CD4-positive, alpha-beta T cell (primary cell): ENCODE results near the gene ARID1B. TPM values are rescaled to one million over a fixed set of nuclear protein-coding genes. Genes with fewer than 3 reads are reported as not detected.

ENCODE experiments used
- ATAC-seq: fragments of 200-7000 bp; cut with Tn5 transposase; one replicate; pipeline ENCODE4 v1.10.0; 2022; ENCODE audit warnings: mild to moderate bottlenecking; ENCODE audit not compliant: poor library complexity
- CTCF ChIA-PET: fragments of 350-600 bp; sonication (Branson Sonifier 250); formaldehyde crosslinking; loops from one replicate; lab custom pipeline; 2021; ENCODE audit warnings: antibody characterized with exemption, inconsistent platforms; lab: Charles Lee
- POLR2A ChIA-PET: fragments of 350-600 bp; sonication (Branson Sonifier 250); formaldehyde crosslinking; loops from one replicate; lab custom pipeline; 2021; ENCODE audit warnings: antibody characterized with exemption, inconsistent platforms; lab: Charles Lee
- DNase-seq, 14 experiments: peaks; one replicate each; pipeline ENCODE4 v3.0.0-alpha.2; 2013 to 2020; ENCODE audit warnings: mixed read lengths in 2 of 14
- H3K27ac ChIP-seq, 2 donors: one replicate each; pipeline versions ENCODE4 v1.5.1 to v1.7.0; 2013; ENCODE audit warnings: low read length in 2 of 2, low read depth in 1 of 2, mild to moderate bottlenecking in 1 of 2
- H3K27me3 ChIP-seq, 2 experiments: 1 replicate in 1 of 2; 2 replicates in 1 of 2; pipeline versions ENCODE4 v1.6.1 to v1.7.0; 2013; ENCODE audit warnings: low read length in 2 of 2, control low read depth in 1 of 2, mild to moderate bottlenecking in 1 of 2, moderate library complexity in 1 of 2; ENCODE audit not compliant: insufficient read depth in 2 of 2, control insufficient read depth in 1 of 2
- H3K36me3 ChIP-seq: one replicate; pipeline ENCODE4 v1.6.1; 2013; ENCODE audit warnings: low read length, control low read depth; ENCODE audit not compliant: insufficient read depth
- H3K4me1 ChIP-seq: one replicate; pipeline ENCODE4 v1.6.1; 2013; ENCODE audit warnings: low read length, control low read depth; ENCODE audit not compliant: insufficient read depth
- H3K4me3 ChIP-seq: one replicate; pipeline ENCODE4 v1.5.1; 2013; ENCODE audit warnings: mild to moderate bottlenecking, low read length, moderate library complexity
- H3K9me3 ChIP-seq, 2 experiments: 1 replicate in 1 of 2; 2 replicates in 1 of 2; pipeline versions ENCODE4 v1.6.1 to v1.7.0; 2013; ENCODE audit warnings: low read length in 2 of 2, mild to moderate bottlenecking in 2 of 2, control low read depth in 1 of 2, moderate library complexity in 1 of 2; ENCODE audit not compliant: control insufficient read depth in 1 of 2, insufficient read depth in 1 of 2
- H3K27ac Mint-ChIP-seq: one replicate; pipeline ENCODE4 v1.8.0; 2020; ENCODE audit warnings: mixed read lengths
- H3K27me3 Mint-ChIP-seq: one replicate; pipeline ENCODE4 v1.8.0; 2021; ENCODE audit warnings: mixed read lengths
- H3K36me3 Mint-ChIP-seq: one replicate; pipeline ENCODE4 v1.8.0; 2021; ENCODE audit warnings: low read depth, mixed read lengths
- H3K4me1 Mint-ChIP-seq: one replicate; pipeline ENCODE4 v1.8.0; 2021; ENCODE audit warnings: low read depth, mixed read lengths
- H3K4me3 Mint-ChIP-seq: one replicate; pipeline ENCODE4 v1.8.0; 2020; ENCODE audit warnings: mild to moderate bottlenecking, mixed read lengths
- H3K9me3 Mint-ChIP-seq: one replicate; pipeline ENCODE4 v1.8.0; 2020; ENCODE audit warnings: mixed read lengths
- intact Hi-C, 2 experiments: fragments of 100-400 bp; cut with DNase I in 1 of 2; cut with micrococcal nuclease in 1 of 2; formaldehyde crosslinking; loops; one replicate each; pipeline versions ENCODE4 v1.15.1 to v1.9.0; 2023 to 2025; cut with DNase I, micrococcal nuclease
- total RNA-seq, 174 experiments: library from RNA in 2 of 174; stranded (reverse) in 2 of 174; gene quantifications; one replicate each; pipeline ENCODE4 v1.2.3 and lab custom pipeline; 2021 to 2026
- TF ChIP-seq, protein P1 (sequence below): fragments of 200-600 bp; IDR thresholded peaks from one replicate; pipeline ENCODE4 v1.8.0; 2022; ENCODE audit warnings: antibody characterized with exemption, mild to moderate bottlenecking

Gene ARID1B
- total RNA-seq, 2 experiments from 2014 or later: 120 to 125 TPM

DNA sequence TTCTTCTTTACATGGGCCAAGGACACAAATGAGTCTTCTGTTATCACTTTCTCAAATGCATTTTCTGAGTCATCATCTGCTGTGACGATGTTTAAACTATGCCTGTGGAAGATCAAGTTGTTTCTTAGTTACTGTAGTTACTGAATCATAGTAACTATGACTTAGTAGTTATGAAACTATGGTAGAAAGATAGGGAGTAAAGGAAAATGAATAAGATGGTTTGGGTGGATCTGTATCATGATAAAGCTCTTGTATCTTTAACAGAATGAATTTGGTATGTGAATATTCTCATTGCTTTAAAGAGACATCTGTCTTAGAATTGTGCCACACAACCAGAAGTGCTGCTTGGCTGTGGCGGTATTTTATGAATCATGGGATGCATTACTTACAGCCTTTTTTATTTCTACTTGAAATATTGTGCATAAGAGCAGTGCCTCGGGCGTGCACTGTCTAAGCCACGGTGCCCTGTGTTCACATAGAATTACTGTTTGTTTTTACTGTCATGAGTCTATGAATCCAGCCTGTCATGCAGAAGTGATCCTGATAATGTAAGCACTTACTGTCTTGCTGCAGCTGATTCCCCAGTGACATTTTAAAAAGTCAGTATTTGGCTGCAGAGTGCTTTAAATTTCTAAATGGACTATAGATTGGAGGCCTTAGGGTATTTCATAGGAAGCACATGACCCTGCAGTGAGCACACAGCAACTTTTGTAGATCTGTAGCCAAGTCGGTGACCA, 330.9 kb downstream of the ARID1B start:
- Histone ChIP-seq H3K36me3 (peaks cover 5% of the 10 kb centered on the region), H3K9me3 (no peaks in the 10 kb centered on the region), H3K27me3 (no peaks in the 10 kb centered on the region), H3K4me3 (no peak overlapping the region), H3K27ac (no peak overlapping the region), H3K4me1 (no peaks in the 10 kb centered on the region)
- ChIA-PET CTCF (no interaction called here), POLR2A (no interaction called here)
- ATAC-seq (peak; percentile 24), DNase-seq (no peak)
- Mint-ChIP-seq H3K36me3 (peaks cover 43% of the 10 kb centered on the region), H3K27me3 (no peaks in the 10 kb centered on the region), H3K4me3 (no peak overlapping the region), H3K4me1 (peaks cover 29% of the 10 kb centered on the region), H3K9me3 (no peaks in the 10 kb centered on the region), H3K27ac (no peak overlapping the region)
- TF ChIP-seq, protein P1, sequence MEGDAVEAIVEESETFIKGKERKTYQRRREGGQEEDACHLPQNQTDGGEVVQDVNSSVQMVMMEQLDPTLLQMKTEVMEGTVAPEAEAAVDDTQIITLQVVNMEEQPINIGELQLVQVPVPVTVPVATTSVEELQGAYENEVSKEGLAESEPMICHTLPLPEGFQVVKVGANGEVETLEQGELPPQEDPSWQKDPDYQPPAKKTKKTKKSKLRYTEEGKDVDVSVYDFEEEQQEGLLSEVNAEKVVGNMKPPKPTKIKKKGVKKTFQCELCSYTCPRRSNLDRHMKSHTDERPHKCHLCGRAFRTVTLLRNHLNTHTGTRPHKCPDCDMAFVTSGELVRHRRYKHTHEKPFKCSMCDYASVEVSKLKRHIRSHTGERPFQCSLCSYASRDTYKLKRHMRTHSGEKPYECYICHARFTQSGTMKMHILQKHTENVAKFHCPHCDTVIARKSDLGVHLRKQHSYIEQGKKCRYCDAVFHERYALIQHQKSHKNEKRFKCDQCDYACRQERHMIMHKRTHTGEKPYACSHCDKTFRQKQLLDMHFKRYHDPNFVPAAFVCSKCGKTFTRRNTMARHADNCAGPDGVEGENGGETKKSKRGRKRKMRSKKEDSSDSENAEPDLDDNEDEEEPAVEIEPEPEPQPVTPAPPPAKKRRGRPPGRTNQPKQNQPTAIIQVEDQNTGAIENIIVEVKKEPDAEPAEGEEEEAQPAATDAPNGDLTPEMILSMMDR: no peak
- intact Hi-C loops: no loop called here

DNA sequence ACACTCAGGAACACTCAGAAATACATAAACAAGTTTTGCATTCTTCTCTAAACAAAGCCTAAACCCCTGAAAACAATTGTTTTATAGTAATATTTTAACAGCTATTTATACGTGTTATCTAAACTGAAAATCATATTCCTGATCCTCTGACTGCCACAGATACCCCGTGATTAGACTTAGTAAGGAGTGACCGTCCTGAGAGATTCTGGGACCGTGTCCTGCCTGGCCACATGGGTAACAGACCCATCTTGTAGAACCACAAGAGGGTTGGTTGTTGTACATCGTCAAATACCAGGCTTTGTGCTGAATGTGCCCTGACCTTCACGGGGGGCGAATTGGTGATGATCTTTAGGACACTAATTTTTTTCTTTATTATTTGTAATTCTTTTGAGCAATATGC, 331.7 kb downstream of the ARID1B start:
- TF ChIP-seq, protein P1: no peak
- peaks cover 49% of the 10 kb centered on the region for H3K36me3 Mint-ChIP-seq
- H3K27me3 ChIP-seq: no peaks in the 10 kb centered on the region
- no peak for ATAC-seq
- H3K27me3 Mint-ChIP-seq: no peaks in the 10 kb centered on the region
- H3K4me1 ChIP-seq: no peaks in the 10 kb centered on the region
- H3K4me1 Mint-ChIP-seq: peaks cover 28% of the 10 kb centered on the region
- ChIA-PET POLR2A (no interaction called here), CTCF (no interaction called here)
- no peak overlapping the region for H3K4me3 Mint-ChIP-seq
- H3K9me3 Mint-ChIP-seq: no peaks in the 10 kb centered on the region
- no peak overlapping the region for H3K27ac Mint-ChIP-seq
- no peak for DNase-seq
- intact Hi-C loops: no loop called here
- no peak overlapping the region for H3K27ac ChIP-seq
- H3K9me3 ChIP-seq: no peaks in the 10 kb centered on the region
- peaks cover 12% of the 10 kb centered on the region for H3K36me3 ChIP-seq
- no peak overlapping the region for H3K4me3 ChIP-seq

DNA sequence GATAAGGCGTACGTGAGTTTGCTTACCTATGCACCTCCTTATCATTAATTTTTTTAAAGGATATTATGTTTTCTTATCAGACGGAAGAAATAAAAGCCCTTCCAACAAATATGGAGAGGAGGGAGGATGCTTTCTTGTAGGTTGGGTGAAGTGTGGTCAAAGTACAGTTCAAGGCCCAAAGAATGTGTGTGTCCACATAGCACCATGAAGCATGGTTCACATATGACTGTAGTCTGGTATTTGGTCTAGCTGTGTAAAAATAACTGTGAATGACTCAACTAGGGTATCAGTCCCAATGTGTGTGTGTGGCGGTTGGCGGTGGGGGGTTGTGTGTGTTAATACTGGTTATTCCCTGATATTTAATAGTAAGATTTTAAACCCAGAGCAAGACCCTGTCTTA, 333.4 kb downstream of the ARID1B start:
- intact Hi-C loops: no loop called here
- DNase-seq (no peak), ATAC-seq (no peak)
- Mint-ChIP-seq H3K4me3 (no peak overlapping the region), H3K27me3 (no peaks in the 10 kb centered on the region), H3K27ac (no peak overlapping the region), H3K9me3 (no peaks in the 10 kb centered on the region), H3K4me1 (peaks cover 14% of the 10 kb centered on the region), H3K36me3 (peaks cover 46% of the 10 kb centered on the region)
- TF ChIP-seq, protein P1: no peak
- H3K9me3 ChIP-seq: no peaks in the 10 kb centered on the region
- H3K27ac ChIP-seq: no peak overlapping the region
- peaks cover 18% of the 10 kb centered on the region for H3K36me3 ChIP-seq
- H3K4me1 ChIP-seq: no peaks in the 10 kb centered on the region
- no peaks in the 10 kb centered on the region for H3K27me3 ChIP-seq
- H3K4me3 ChIP-seq: no peak overlapping the region
- ChIA-PET POLR2A (no interaction called here), CTCF (no interaction called here)
